HG02840 (cell line): ENCODE data around the gene FLVCR1.
"Not testable (repeated sequence)": the region's sequence is repeated elsewhere in the genome, so short reads cannot be mapped to it uniquely, and the experiment has no call there.

ENCODE experiments used
- ATAC-seq: cut with Tn5 transposase; IDR thresholded peaks from one replicate; pipeline ENCODE4 v1.9.1; 2021; ENCODE audit warnings: mild to moderate bottlenecking, moderate library complexity, moderate number of reproducible peaks; ENCODE audit not compliant: unreplicated experiment, low FRiP score

The FLVCR1 gene

GRCh38 chr1:212914110-212914509 is 56.0 kb downstream of the FLVCR1 start:
- not testable (repeated sequence) for ATAC-seq

- no peak for ATAC-seq
These were observed 56.7 kb downstream of the FLVCR1 start for GRCh38 chr1:212914789-212915188.

- no peak for ATAC-seq
These were observed 57.4 kb downstream of the FLVCR1 start for GRCh38 chr1:212915245-212916091.

GRCh38 chr1:212916481-212917133 is 58.5 kb downstream of the FLVCR1 start:
- no peak for ATAC-seq

- ATAC-seq = no peak
These were observed 59.0 kb downstream of the FLVCR1 start for GRCh38 chr1:212917134-212917485.

- no peak for ATAC-seq
These were observed 59.8 kb downstream of the FLVCR1 start for GRCh38 chr1:212917858-212918257.

- ATAC-seq = no peak
These were observed 60.7 kb downstream of the FLVCR1 start for GRCh38 chr1:212918824-212919223.

- no peak for ATAC-seq
These were observed 62.2 kb downstream of the FLVCR1 start for GRCh38 chr1:212920246-212920645.

GRCh38 chr1:212920896-212921295 is 62.8 kb downstream of the FLVCR1 start:
- no peak for ATAC-seq

- ATAC-seq = no peak
These were observed 63.9 kb downstream of the FLVCR1 start for GRCh38 chr1:212922016-212922415.

GRCh38 chr1:212926372-212926771 is 68.3 kb downstream of the FLVCR1 start:
- no peak for ATAC-seq

GRCh38 chr1:212928323-212929291 is 70.5 kb downstream of the FLVCR1 start:
- ATAC-seq = peak; percentile 80

- no peak for ATAC-seq
These were observed 73.1 kb downstream of the FLVCR1 start for GRCh38 chr1:212930986-212931678.

GRCh38 chr1:212933815-212934471 is 75.9 kb downstream of the FLVCR1 start:
- ATAC-seq = no peak

GRCh38 chr1:212935387-212935981 is 77.4 kb downstream of the FLVCR1 start:
- no peak for ATAC-seq

GRCh38 chr1:212937034-212937433 is 79.0 kb downstream of the FLVCR1 start:
- ATAC-seq = no peak

GRCh38 chr1:212938846-212939245 is 80.8 kb downstream of the FLVCR1 start:
- ATAC-seq = no peak

GRCh38 chr1:212941452-212941851 is 83.4 kb downstream of the FLVCR1 start:
- no peak for ATAC-seq

GRCh38 chr1:212942679-212943392 is 84.8 kb downstream of the FLVCR1 start:
- no peak for ATAC-seq
